Heart left ventricle (tissue), 16 donors: ENCODE results near the gene TNS1. TPM values are rescaled to one million over a fixed set of nuclear protein-coding genes. Genes with fewer than 3 reads are reported as not detected.
A peak's percentile ranks its signal among the peaks of the same experiment; 100 is the strongest.

Experiments used
- ATAC-seq, 4 donors: fragments of 200-7000 bp; cut with Tn5 transposase; one replicate each; pipeline ENCODE4 v1.9.1; 2020 to 2022; ENCODE audit warnings: moderate library complexity in 4 of 4, mild to moderate bottlenecking in 3 of 4, moderate number of reproducible peaks in 1 of 4
- DNase-seq, 5 donors: peaks; one replicate each; pipeline ENCODE4 v3.0.0-alpha.2; 2020
- H3K27ac ChIP-seq, 12 donors: fragments of 200-600 bp; sonication (generic) in 4 of 12; one replicate each; pipeline versions ENCODE4 v1.5.0 to v1.8.0; 2016 to 2022; ENCODE audit warnings: mild to moderate bottlenecking in 2 of 12
- H3K27me3 ChIP-seq, 9 donors: fragments of 200-600 bp; sonication (generic) in 2 of 9; one replicate each; pipeline versions ENCODE4 v1.5.1 to v1.8.0; 2016 to 2022; ENCODE audit warnings: mild to moderate bottlenecking in 3 of 9
- H3K36me3 ChIP-seq, 9 donors: fragments of 200-600 bp; sonication (generic) in 2 of 9; one replicate each; pipeline versions ENCODE4 v1.5.0 to v1.8.0; 2018 to 2022; ENCODE audit warnings: mild to moderate bottlenecking in 2 of 9
- H3K4me1 ChIP-seq, 12 donors: fragments of 200-600 bp; sonication (generic) in 4 of 12; one replicate each; pipeline versions ENCODE4 v1.5.0 to v1.8.0; 2016 to 2022; ENCODE audit warnings: mild to moderate bottlenecking in 3 of 12
- H3K4me3 ChIP-seq, 12 donors: fragments of 200-600 bp; sonication (generic) in 4 of 12; one replicate each; pipeline versions ENCODE4 v1.5.0 to v1.8.0; 2017 to 2022; ENCODE audit warnings: mild to moderate bottlenecking in 9 of 12, moderate library complexity in 4 of 12
- H3K9me3 ChIP-seq, 12 donors: fragments of 200-600 bp; sonication (generic) in 4 of 12; one replicate each; pipeline versions ENCODE4 v1.5.0 to v1.8.0; 2016 to 2022; ENCODE audit warnings: mild to moderate bottlenecking in 1 of 12
- CTCF ChIP-seq, 12 donors: fragments of 200-600 bp; sonication (generic) in 4 of 12; IDR thresholded peaks; one replicate each; pipeline versions ENCODE4 v1.5.0 to v1.8.0; 2018 to 2022; ENCODE audit warnings: antibody characterized with exemption in 12 of 12, mild to moderate bottlenecking in 5 of 12
- POLR2A ChIP-seq, 2 donors: fragments of 450-650 bp; IDR thresholded peaks; one replicate each; pipeline ENCODE4 v1.6.1; 2017; ENCODE audit warnings: antibody characterized with exemption in 2 of 2, mild to moderate bottlenecking in 2 of 2, moderate library complexity in 2 of 2
- WGBS, 4 donors: extraction: QIAGEN DNeasy Blood & Tissue Kit in 2 of 4; methylation state at CpG; one replicate each; pipeline versions ENCODE4 v1.1.5 to v1.1.7; 2013 to 2018; 5-methylcytosine and 5-hydroxymethylcytosine counted together
- intact Hi-C, 10 donors: fragments of 100-400 bp; cut with DNase I; formaldehyde crosslinking; loops; one replicate each; pipeline versions ENCODE4 v1.11.1 to v1.14.2; 2022
- polyA plus RNA-seq, 2 donors: library from polyadenylated mRNA; stranded (reverse); fragments of 200-250 nt; gene quantifications; one replicate each; pipeline ENCODE4 v1.2.3, GENCODE V29; 2013
- total RNA-seq, 9 donors: library from RNA; depleted of rRNA in 2 of 9; stranded (reverse); fragments of >200 nt in 2 of 9; fragmentation: NEBNext Ultra II Directional in 3 of 9; extraction: Animal tissue kit (Norgen Biotek cat#: 25700) in 3 of 9; gene quantifications; one replicate each; pipeline versions ENCODE4 v1.1.0 to v1.2.4, GENCODE V29; 2016 to 2023
- donor health status: ischemic (EF 13 %, LVEDD 7.1; RV severe dilation, severe dysfunction).
- donor health status: healthy with polysubstance abuse.
- donor health status: DM: no; HTN: yes; CAD: no.
- donor health status: DM: no; HTN: no; CAD: no.
- donor health status: ischemic (EF 25% LVEDD 6.9; RV normal size, moderate dysfunction).
- donor health status: ischemic (EF 25% LVEDD 5.7; RV mildly dilated, moderate dysfunction).
- donor health status: healthy.
- donor health status: DM: yes; HTN: yes; CAD: no.
- donor health status: ischemic (EF 35%, LVEDD 5.7; RV mildly dilated, moderate dysfunction).
- donor health status: nonischemic (EF 11% LVEDD 7.7; RV severe dilation, severe dysfunction).
- donor health status: DM: yes; HTN: yes; CAD: no.
- donor health status: PGD.
- donor health status: ischemic (EF 29% LVEDD 5.4; RV normal size, mild dysfunction).
- donor health status: nonischemic (EF 23%, LVEDD 6.1; RV moderate dilation, normal function).

The TNS1 gene
- total and polyA plus RNA-seq, 11 donors, result 243 to 899 (median 669) TPM

- Histone ChIP-seq H3K4me1 (peaks cover 0 to 70% (median 50%) of the 10 kb centered on the region in 12 donors), H3K27me3 (no peaks in the 10 kb centered on the region), H3K9me3 (no peaks in the 10 kb centered on the region), H3K36me3 (peaks cover 0 to 6% (median 0%) of the 10 kb centered on the region in 9 donors), H3K4me3 (no peak overlapping the region), H3K27ac (peak overlapping the region in 1 of 12 donors; percentile 46)
- intact Hi-C loops, result no loop called here
- 63 to 71% (median 68%) methylated on average over 5 of the region's 5 CpGs for WGBS, 4 donors
- TF ChIP-seq CTCF (IDR thresholded peaks at IDR 0.05) (no peak), POLR2A (IDR thresholded peaks at IDR 0.05) (no peak)
- no peak for ATAC-seq
- DNase-seq, result peak in 1 of 5 donors; percentile 20
These were observed 209.9 kb downstream of the TNS1 start for GRCh38 chr2:217792626-217793527.

DNA sequence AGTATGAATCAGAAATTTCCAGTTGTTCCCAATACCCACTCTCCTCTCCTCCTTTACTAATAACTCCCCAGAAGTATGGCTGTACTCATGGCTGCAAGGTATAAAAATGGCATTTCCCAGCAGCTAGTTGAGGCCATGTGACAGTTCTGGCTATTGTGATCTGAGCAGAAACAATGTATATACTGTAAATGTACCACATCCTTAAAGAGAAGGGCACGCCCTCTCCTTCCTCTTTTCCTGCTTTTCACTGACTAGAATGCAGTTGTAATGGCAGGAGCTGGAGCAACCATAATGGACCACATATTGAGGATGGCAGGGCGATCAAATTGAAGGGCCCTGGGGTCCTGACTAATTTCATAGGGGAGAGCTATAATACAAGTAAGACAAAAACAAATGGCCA, 211.2 kb downstream of the TNS1 start:
- intact Hi-C loops, result loop anchor here in 2 of 10 donors (2.0 kb wide), 3 partner anchors 93 to 197 kb away; no protein-coding TSS in a partner anchor
- 95 to 98% (median 96%) methylated on average over 2 of the region's 2 CpGs for WGBS, 4 donors

DNA sequence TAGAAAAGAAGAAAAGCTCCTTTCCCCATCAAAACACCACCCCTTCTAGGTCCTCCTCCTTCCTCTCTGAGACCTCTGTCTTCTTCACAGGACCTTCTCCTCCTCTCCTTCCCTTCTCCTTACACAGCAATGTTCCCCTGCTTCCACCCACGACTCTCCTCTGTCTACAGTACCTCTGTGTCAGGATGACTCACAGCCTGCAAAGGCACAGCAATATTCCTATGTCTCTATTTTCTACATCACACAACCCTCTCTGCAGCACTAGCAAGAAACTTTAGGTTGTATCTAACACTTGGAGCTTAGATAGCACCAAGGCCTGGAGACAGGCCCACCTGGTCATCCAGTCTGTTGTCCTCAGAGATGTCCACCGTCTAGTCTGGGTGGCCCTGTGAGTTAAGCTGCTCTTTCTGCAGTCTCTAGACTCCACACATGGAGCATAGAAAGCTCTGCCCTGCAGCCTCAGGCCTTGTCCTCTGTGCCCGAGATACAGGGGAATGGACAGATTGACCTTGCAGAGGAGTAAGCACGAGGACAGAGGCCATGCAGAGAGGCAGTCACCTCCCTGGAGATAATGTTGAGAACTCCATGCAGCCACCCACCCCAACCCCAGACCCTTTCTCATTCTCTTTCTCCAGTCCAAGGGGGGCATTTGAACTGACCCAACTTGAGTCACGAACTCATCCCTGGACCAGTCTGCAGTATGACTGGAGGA, 212.0 kb downstream of the TNS1 start:
- ATAC-seq (peak in 3 of 4 donors; percentile 5 to 50 (median 5)), DNase-seq (peak in 1 of 5 donors; percentile 8)
- Histone ChIP-seq H3K27ac (peak overlapping the region in 9 of 12 donors; percentile 5 to 76 (median 50)), H3K9me3 (no peaks in the 10 kb centered on the region), H3K4me1 (peaks cover 0 to 56% (median 36%) of the 10 kb centered on the region in 12 donors), H3K36me3 (peaks cover 0 to 7% (median 3%) of the 10 kb centered on the region in 9 donors), H3K27me3 (no peaks in the 10 kb centered on the region), H3K4me3 (no peak overlapping the region)
- intact Hi-C loops, result loop anchor here in 2 of 10 donors (2.0 kb wide), 3 partner anchors 94 to 198 kb away; no protein-coding TSS in a partner anchor
- TF ChIP-seq CTCF (IDR thresholded peaks at IDR 0.05), result no peak
- no peak for TF ChIP-seq POLR2A (IDR thresholded peaks at IDR 0.05)
- 56 to 82% (median 78%) methylated on average over 3 to 5 of the region's 5 CpGs for WGBS, 4 donors

More for the DNA sequence above, 211.2 kb downstream of the TNS1 start:
- peak overlapping the region in 1 of 12 donors; percentile 76 for H3K27ac ChIP-seq
- TF ChIP-seq POLR2A (IDR thresholded peaks at IDR 0.05) (no peak), CTCF (IDR thresholded peaks at IDR 0.05) (no peak)
- H3K4me3 ChIP-seq, result no peak overlapping the region
- H3K27me3 ChIP-seq, result no peaks in the 10 kb centered on the region
- H3K4me1 ChIP-seq, result peaks cover 0 to 59% (median 41%) of the 10 kb centered on the region in 12 donors
- no peak for ATAC-seq
- DNase-seq, result no peak
- H3K36me3 ChIP-seq, result peaks cover 0 to 7% (median 3%) of the 10 kb centered on the region in 9 donors
- H3K9me3 ChIP-seq, result no peaks in the 10 kb centered on the region
